ENCODE data around the gene TNFSF12.
"Not testable (repeated sequence)": the region's sequence is repeated elsewhere in the genome, so short reads cannot be mapped to it uniquely, and the experiment has no call there.

The TNFSF12 gene

DNA sequence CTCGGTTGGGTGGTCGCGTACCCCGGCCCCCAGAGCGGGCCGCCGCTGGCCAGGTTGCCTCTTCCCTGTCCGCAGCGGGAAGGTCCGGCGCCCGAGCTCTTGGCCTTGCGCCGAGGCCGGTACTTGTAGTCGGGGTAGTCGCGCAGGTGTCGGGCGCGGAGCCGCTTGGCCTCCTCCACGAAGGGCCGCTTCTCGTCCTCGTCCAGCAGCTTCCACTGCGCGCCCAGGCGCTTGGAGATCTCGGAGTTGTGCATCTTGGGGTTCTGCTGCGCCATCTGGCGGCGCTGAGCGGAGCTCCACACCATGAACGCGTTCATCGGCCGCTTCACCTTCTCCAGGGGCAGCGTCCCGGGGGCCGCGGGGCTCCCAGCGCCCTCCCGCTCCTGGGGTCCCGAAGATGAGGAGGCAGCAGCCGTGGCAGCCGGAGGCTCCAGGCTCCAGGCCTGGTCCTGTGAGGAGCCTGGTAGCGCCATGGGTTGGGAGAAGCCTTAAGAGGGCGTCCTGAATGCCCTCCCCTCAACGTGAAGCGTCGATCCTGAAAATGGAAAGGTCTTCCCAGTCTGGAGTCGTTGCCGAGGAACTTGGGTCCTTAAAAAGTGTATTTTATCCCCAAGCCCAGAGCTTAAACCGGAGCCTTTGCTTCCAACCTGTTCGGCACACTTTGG is 40.5 kb downstream of the TNFSF12 start:
- DNase-seq: no peak

- DNase-seq: no peak
These were observed 41.2 kb downstream of the TNFSF12 start, which contains the start of gene SOX15 for GRCh38 chr17:7589891-7590691. Gene SOX15 (minus strand): TSS chr17:7590094. CDS start chr17:7589676, 418 bp downstream.

GRCh38 chr17:7590743-7591142 is 41.9 kb downstream of the TNFSF12 start:
- no peak for DNase-seq

DNA sequence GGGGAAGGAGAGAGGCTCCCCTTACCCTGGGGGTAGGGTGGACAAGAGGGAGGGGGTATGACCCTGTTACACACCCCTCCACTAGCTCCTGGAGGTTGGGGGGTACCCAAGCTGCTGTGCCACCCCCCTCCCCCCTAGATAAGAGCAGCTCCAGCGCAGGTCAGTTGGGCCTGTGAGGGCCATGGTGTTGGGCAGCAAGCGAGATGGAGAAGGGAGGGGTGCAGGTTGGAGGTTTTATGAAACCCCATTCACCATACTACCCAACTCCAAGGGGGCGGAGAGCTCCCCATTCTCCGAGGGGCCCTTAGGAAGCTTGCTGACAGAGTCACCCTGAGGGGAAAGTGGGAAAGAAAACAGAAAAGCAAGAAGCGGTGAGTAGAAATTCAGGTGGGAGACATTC is 42.7 kb downstream of the TNFSF12 start:
- no peak for DNase-seq

GRCh38 chr17:7592422-7593021 is 43.7 kb downstream of the TNFSF12 start:
- DNase-seq: no peak

DNA sequence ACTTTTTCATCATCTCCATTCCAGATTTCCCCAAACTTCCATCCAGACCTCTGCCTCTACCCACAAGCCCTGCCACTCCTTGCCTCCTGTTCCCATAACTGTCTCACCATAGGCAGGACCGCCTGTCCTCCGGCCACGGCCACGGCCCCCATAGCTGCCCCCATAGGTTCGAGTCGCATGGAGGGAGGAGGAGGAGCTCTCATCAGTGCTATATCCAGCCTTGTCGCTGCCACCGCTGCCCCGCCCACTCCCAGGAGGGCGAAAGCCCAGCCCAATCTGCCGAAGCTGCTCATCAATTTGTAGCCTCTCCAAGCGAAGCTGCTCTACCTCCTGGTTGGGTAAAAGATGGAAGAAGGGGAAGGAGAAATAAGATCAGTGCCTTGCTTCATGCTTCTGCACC is 44.4 kb downstream of the TNFSF12 start:
- no peak for DNase-seq

- not testable (repeated sequence) for DNase-seq
These were observed 48.7 kb downstream of the TNFSF12 start for GRCh38 chr17:7597561-7597960.

GRCh38 chr17:7606280-7606679 is 57.4 kb downstream of the TNFSF12 start:
- DNase-seq: no peak
